DOHH2 (cell line): ENCODE results near the gene SFI1.

ENCODE experiments used
- H3F3A ChIP-seq: fragments of 200-600 bp; sonication (generic), shearing (Covaris generic); 2 replicates; pipeline ENCODE4 v1.6.0; 2016; ENCODE audit warnings: antibody characterized with exemption, mild to moderate bottlenecking; ENCODE audit not compliant: control insufficient read depth, insufficient read depth
- H3K27ac ChIP-seq: fragments of 200-600 bp; sonication (generic); 2 replicates; pipeline ENCODE4 v1.5.1; 2014; ENCODE audit warnings: low read depth, mild to moderate bottlenecking, low read length, moderate library complexity
- H3K27me3 ChIP-seq: fragments of 200-600 bp; sonication (generic); 2 replicates; pipeline ENCODE4 v1.6.1; 2014; ENCODE audit warnings: mild to moderate bottlenecking, low read length, mixed read lengths; ENCODE audit not compliant: control insufficient read depth
- H3K36me3 ChIP-seq: fragments of 200-600 bp; sonication (generic); 2 replicates; pipeline ENCODE4 v1.6.1; 2014; ENCODE audit warnings: mild to moderate bottlenecking, low read length, moderate library complexity, mixed read lengths; ENCODE audit not compliant: control insufficient read depth
- H3K4me1 ChIP-seq: fragments of 200-600 bp; sonication (generic); 2 replicates; pipeline ENCODE4 v1.6.1; 2014; ENCODE audit warnings: mild to moderate bottlenecking, low read length, mixed read lengths; ENCODE audit not compliant: control insufficient read depth
- H3K4me2 ChIP-seq: fragments of 200-600 bp; sonication (generic); 2 replicates; pipeline ENCODE4 v1.6.0; 2014; ENCODE audit warnings: mild to moderate bottlenecking, low read length, moderate library complexity
- H3K4me3 ChIP-seq: fragments of 200-600 bp; sonication (generic); 2 replicates; pipeline ENCODE4 v1.5.1; 2014; ENCODE audit warnings: mild to moderate bottlenecking, low read length, mixed read lengths
- H3K79me2 ChIP-seq: fragments of 200-600 bp; sonication (generic); 2 replicates; pipeline ENCODE4 v1.6.1; 2014; ENCODE audit warnings: mild to moderate bottlenecking, low read length, mixed read lengths; ENCODE audit not compliant: control insufficient read depth
- H3K9me2 ChIP-seq: fragments of 200-600 bp; sonication (generic); replicated peaks from 2 replicates; pipeline ENCODE4 v1.6.1; 2014; ENCODE audit warnings: mild to moderate bottlenecking, low read length, mixed read lengths; ENCODE audit not compliant: control insufficient read depth
- H3K9me3 ChIP-seq: fragments of 200-600 bp; sonication (generic); 2 replicates; pipeline ENCODE4 v1.6.1; 2014; ENCODE audit warnings: antibody characterized with exemption, low read length, mixed read lengths; ENCODE audit not compliant: control insufficient read depth, insufficient read depth
- H4K20me1 ChIP-seq: fragments of 200-600 bp; sonication (generic); 2 replicates; pipeline ENCODE4 v1.6.0; 2014; ENCODE audit warnings: low read depth, mild to moderate bottlenecking, antibody characterized with exemption, low read length, moderate library complexity; ENCODE audit not compliant: control insufficient read depth, insufficient read depth
- CTCF ChIP-seq: fragments of 200-600 bp; sonication (generic); IDR thresholded peaks from one replicate; pipeline ENCODE4 v1.5.1; 2014; ENCODE audit warnings: antibody characterized with exemption, mild to moderate bottlenecking, low read depth, low read length; ENCODE audit not compliant: poor library complexity, severe bottlenecking
- EZH2phosphoT487 ChIP-seq: fragments of 200-600 bp; sonication (generic); IDR thresholded peaks from 2 replicates; pipeline ENCODE4 v1.6.1; 2017; ENCODE audit warnings: borderline replicate concordance, mild to moderate bottlenecking, antibody characterized with exemption, low read length, moderate library complexity, mixed read lengths

Gene SFI1

GRCh38 chr22:31628362-31628761, 132.0 kb downstream of the SFI1 start:
- Histone ChIP-seq H3K9me3 (no peaks in the 10 kb centered on the region), H3F3A (peaks cover 8% of the 10 kb centered on the region), H3K9me2 (no peaks in the 10 kb centered on the region), H3K36me3 (peaks cover 52% of the 10 kb centered on the region), H3K4me2 (no peak overlapping the region), H4K20me1 (peaks cover 5% of the 10 kb centered on the region; the same call in 1 of the 2 replicates), H3K4me3 (no peak overlapping the region), H3K4me1 (peaks cover 47% of the 10 kb centered on the region), H3K27ac (peak overlapping the region; percentile 2; the same call in 1 of the 2 replicates), H3K27me3 (no peaks in the 10 kb centered on the region), H3K79me2 (peaks cover 92% of the 10 kb centered on the region)
- TF ChIP-seq CTCF (no peak), EZH2phosphoT487 (no peak)

GRCh38 chr22:31628969-31629708, 132.8 kb downstream of the SFI1 start:
- Histone ChIP-seq H3K36me3 (peaks cover 52% of the 10 kb centered on the region), H3K79me2 (peaks cover 91% of the 10 kb centered on the region), H3K9me3 (no peaks in the 10 kb centered on the region), H3K4me1 (peaks cover 54% of the 10 kb centered on the region), H3K27ac (peak overlapping the region; percentile 93), H3K27me3 (no peaks in the 10 kb centered on the region), H3F3A (peaks cover 8% of the 10 kb centered on the region), H3K9me2 (no peaks in the 10 kb centered on the region), H3K4me2 (peak overlapping the region; percentile 95), H4K20me1 (peaks cover 5% of the 10 kb centered on the region; the same call in 1 of the 2 replicates), H3K4me3 (peak overlapping the region; percentile 91)
- TF ChIP-seq EZH2phosphoT487: no peak
- peak; percentile 62 for TF ChIP-seq CTCF

GRCh38 chr22:31629741-31630184, 133.4 kb downstream of the SFI1 start:
- Histone ChIP-seq H3K4me2 (peak overlapping the region; percentile 95), H3K27me3 (no peaks in the 10 kb centered on the region), H3K36me3 (peaks cover 50% of the 10 kb centered on the region), H3K79me2 (peaks cover 88% of the 10 kb centered on the region), H3K4me3 (peak overlapping the region; percentile 91), H3K9me3 (no peaks in the 10 kb centered on the region), H3F3A (peaks cover 8% of the 10 kb centered on the region), H3K4me1 (peaks cover 61% of the 10 kb centered on the region), H3K9me2 (no peaks in the 10 kb centered on the region), H3K27ac (peak overlapping the region; percentile 93), H4K20me1 (peaks cover 5% of the 10 kb centered on the region; the same call in 1 of the 2 replicates)
- TF ChIP-seq CTCF: no peak
- TF ChIP-seq EZH2phosphoT487: no peak
